NCI-H1436 treated with DMSO at 0.1 percent for 48 hours (cell line): Measurements from ENCODE around the gene CLCNKB.
"Not testable (repeated sequence)": the region's sequence is repeated elsewhere in the genome, so short reads cannot be mapped to it uniquely, and the experiment has no call there.

ENCODE experiments used
- DNase-seq: peaks from one replicate; lab custom pipeline; 2025; lab: John Stamatoyannopoulos, UW

The CLCNKB gene

GRCh38 chr1:16033103-16033632 lies 10.4 kb upstream of the CLCNKB start:
- not testable (repeated sequence) for DNase-seq

GRCh38 chr1:16036461-16036860 lies 7.1 kb upstream of the CLCNKB start:
- DNase-seq = not testable (repeated sequence)

GRCh38 chr1:16038620-16038912 lies 5.0 kb upstream of the CLCNKB start:
- DNase-seq = no peak

- not testable (repeated sequence) for DNase-seq
Measured at GRCh38 chr1:16039871-16040270, 3.7 kb upstream of the CLCNKB start.

GRCh38 chr1:16041200-16041599 lies 2.4 kb upstream of the CLCNKB start:
- DNase-seq = no peak

- DNase-seq = no peak
Measured at GRCh38 chr1:16042096-16042495, 1.5 kb upstream of the CLCNKB start.

- not testable (repeated sequence) for DNase-seq
Measured at GRCh38 chr1:16042654-16043053, 928 bp upstream of the CLCNKB start.

GRCh38 chr1:16043950-16044349 lies 368 bp downstream of the CLCNKB start:
- no peak for DNase-seq

- no peak for DNase-seq
Measured at GRCh38 chr1:16046842-16047241, 3.3 kb downstream of the CLCNKB start.

GRCh38 chr1:16047791-16048475 lies 4.4 kb downstream of the CLCNKB start:
- no peak for DNase-seq

GRCh38 chr1:16048573-16049189 lies 5.1 kb downstream of the CLCNKB start:
- no peak for DNase-seq

- DNase-seq = no peak
Measured at GRCh38 chr1:16050328-16050727, 6.7 kb downstream of the CLCNKB start.

- no peak for DNase-seq
Measured at GRCh38 chr1:16051039-16051438, 7.5 kb downstream of the CLCNKB start.

GRCh38 chr1:16051949-16052348 lies 8.4 kb downstream of the CLCNKB start:
- not testable (repeated sequence) for DNase-seq

GRCh38 chr1:16053781-16054502 lies 10.4 kb downstream of the CLCNKB start:
- no peak for DNase-seq

- DNase-seq = no peak
Measured at GRCh38 chr1:16054598-16055540, 11.3 kb downstream of the CLCNKB start.

GRCh38 chr1:16055613-16056520 lies 12.3 kb downstream of the CLCNKB start:
- DNase-seq = no peak

GRCh38 chr1:16056521-16056912 lies 12.9 kb downstream of the CLCNKB start:
- not testable (repeated sequence) for DNase-seq

- not testable (repeated sequence) for DNase-seq
Measured at GRCh38 chr1:16057314-16057915, 13.8 kb downstream of the CLCNKB start.

- not testable (repeated sequence) for DNase-seq
Measured at GRCh38 chr1:16058394-16059120, 15.0 kb downstream of the CLCNKB start.
